NCI-H2107 treated with DMSO at 0.1 percent for 48 hours (cell line): ENCODE data around the gene SNX3.
"Not testable (repeated sequence)": the region's sequence is repeated elsewhere in the genome, so short reads cannot be mapped to it uniquely, and the experiment has no call there.

Experiments used
- DNase-seq: peaks from one replicate; lab custom pipeline; 2025; ENCODE audit not compliant: unreplicated experiment; lab: John Stamatoyannopoulos, UW

SNX3 gene

DNA sequence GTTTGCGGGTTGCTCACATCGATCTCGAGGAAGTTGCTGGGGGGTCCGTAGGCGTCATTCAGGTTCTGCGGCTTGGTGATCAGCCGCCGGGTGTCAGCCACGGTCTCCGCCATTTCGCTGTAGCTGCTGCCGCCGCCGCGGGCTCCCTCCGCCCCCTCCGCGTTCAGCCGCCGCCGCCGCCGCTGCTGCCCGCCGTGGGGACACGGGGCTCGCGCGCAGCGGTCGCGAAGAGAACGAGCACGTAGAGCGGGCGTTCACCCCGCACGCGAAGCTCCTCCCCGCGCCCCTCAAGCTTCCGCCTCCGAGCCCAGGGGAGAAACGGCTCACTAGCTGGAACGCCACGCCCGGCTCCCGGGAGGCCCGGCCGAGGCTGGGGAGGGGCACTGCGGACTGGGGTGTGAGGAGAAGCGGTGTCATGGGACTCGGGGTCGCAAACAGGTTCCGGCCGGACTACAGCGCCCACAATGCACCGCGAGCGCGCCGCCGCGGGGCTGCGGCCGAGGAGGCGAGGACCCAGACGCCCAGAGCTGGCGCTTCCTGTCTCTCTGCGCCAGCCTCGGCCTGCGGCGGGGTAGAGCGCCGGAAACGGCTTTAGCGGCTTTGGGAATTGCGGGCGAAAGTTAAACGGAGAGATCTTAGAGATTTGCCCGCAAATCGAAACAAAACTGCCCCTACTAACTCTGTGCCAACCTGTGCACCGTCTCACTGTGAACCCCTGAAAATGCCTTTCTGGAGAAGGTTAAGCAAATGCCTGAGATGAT, at the start of gene SNX3:
Gene SNX3, minus strand, starts transcription at position 232 of the 761 bp plus-strand sequence. Its CDS starts 119 bp downstream, at position 113.
- peak; percentile 80 for DNase-seq

GRCh38 chr6:108309844-108310243, 49.0 kb upstream of the SNX3 start:
- no peak for DNase-seq

- not testable (repeated sequence) for DNase-seq
Measured at GRCh38 chr6:108308641-108309040, 47.8 kb upstream of the SNX3 start.

DNA sequence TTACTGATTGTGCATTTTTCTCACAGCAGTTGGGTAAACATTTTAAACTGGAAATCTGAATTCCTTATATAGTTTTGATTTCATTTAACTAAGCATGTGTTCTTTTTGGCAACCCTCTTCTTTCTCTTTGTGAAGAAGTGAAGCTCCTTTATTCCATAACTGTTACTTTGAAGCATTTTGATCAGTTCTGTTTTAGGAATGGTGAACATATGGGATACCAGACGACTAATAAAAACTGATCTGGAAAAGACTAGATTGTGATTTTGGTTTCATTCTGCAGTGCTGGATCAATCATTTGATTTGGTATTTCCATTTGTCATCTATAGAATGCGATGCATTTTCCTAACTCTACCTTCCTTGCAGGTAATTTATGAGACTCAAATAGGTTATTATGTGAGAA, 43.8 kb upstream of the SNX3 start:
- no peak for DNase-seq

DNA sequence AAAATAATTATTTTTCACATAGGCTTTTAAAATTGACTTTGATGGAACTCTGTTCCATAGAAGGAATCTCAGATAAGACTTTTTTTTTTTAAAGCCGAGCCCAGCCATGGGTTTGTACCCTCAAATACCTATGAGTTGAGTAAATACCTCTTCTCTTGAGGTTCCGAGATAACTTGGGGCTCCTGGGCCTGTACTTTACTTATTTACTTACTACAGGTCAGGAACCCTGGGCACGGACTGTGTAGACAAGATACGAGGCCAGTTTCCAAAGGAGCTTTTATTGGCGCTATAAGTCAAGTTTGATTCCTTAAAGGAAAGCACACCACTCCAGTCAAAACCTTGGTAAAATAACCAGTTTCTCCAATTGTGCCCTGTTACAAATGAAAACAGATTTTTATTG, 41.5 kb upstream of the SNX3 start:
- DNase-seq = no peak

DNA sequence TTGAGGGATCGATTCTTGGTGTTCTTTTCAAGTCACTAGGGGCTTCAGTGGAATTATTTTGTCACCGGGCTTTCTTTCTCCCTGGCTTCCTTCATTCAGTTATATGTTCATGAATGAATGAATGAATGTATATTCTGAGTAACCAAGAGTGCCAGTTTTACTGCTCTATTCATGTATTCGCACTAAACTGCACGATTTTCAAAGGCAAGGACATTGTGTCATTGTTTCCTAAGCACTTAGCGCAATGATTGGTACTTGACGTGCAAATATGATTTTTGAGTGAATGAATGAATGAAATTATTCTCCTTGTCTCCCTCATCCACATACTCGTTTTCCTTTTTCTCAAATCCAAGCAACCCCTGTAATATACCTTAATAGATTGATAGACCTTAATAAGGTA, 34.8 kb upstream of the SNX3 start:
- no peak for DNase-seq

DNA sequence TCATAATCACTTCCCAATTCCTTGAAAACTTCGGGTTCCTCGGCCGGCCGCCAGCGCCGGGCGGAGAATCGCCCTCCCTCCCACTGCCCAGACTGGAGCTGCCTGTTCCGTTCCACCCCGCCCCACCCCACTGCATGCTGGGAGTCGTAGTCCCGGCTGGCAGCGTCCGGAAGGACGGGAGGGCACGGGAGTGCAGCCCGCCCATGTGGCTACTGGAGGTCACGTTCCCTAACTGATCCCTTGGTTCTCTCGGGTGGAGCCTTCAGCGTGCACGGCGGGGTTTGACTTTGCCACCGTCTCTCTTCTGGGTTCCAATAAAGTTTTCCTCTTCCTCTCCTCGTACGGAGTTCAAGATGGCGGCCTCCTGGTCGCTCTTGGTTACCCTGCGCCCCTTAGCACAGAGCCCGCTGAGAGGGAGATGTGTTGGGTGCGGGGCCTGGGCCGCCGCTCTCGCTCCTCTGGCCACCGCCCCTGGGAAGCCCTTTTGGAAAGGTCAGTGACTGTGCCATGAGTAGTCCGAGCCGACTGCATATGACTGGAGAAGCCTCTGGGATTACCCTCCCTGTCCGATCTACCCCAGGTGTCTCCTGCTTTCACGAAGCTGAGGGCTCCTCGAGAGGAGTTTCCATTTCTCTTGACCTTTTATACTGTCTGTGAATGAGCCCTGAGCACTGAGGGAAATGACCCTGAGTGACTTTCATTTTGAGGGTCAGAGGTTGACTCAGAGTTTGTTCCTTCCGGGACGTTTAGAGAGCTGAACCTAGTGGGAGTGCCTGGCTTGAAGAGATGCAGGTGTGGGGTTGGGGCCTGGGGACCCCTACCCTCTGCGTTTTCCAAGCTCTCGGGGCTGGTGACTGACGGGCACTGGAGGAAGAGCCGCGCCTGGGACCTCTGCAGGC, 34.1 kb upstream of the SNX3 start, which contains the start of gene AFG1L:
Gene AFG1L, plus strand, starts transcription at position 328 of the 899 bp plus-strand sequence. Its CDS starts 26 bp downstream, at position 354.
- DNase-seq = peak; percentile 81

DNA sequence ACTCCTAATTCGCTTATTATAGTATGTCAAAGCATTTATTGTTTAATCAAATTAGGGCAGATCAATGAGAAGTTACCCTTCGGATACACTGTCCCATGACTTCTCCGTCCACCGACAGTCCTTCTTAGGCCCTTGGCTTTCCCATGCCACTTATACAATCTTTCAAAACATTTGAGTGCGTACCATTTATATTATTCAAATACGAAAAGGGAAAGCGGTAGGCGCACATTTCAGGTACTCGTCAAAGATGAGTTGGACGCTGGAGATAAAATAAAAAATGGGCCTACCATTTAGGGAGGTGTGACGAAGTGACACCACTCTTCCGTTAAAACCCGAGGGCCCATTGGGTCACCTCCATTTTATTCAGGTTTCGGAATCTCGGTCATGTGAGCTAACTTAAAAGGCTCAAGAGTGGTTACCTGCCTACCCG, 33.5 kb upstream of the SNX3 start:
- no peak for DNase-seq

- DNase-seq = no peak
Measured at GRCh38 chr6:108293527-108294296, 32.9 kb upstream of the SNX3 start.

GRCh38 chr6:108292561-108292960, 31.7 kb upstream of the SNX3 start:
- DNase-seq = not testable (repeated sequence)

GRCh38 chr6:108291091-108291490, 30.3 kb upstream of the SNX3 start:
- no peak for DNase-seq

- no peak for DNase-seq
Measured at GRCh38 chr6:108288742-108289141, 27.9 kb upstream of the SNX3 start.

- DNase-seq = no peak
Measured at GRCh38 chr6:108287373-108287772, 26.5 kb upstream of the SNX3 start.

GRCh38 chr6:108286366-108286765, 25.5 kb upstream of the SNX3 start:
- no peak for DNase-seq

- no peak for DNase-seq
Measured at GRCh38 chr6:108285381-108285780, 24.5 kb upstream of the SNX3 start.

DNA sequence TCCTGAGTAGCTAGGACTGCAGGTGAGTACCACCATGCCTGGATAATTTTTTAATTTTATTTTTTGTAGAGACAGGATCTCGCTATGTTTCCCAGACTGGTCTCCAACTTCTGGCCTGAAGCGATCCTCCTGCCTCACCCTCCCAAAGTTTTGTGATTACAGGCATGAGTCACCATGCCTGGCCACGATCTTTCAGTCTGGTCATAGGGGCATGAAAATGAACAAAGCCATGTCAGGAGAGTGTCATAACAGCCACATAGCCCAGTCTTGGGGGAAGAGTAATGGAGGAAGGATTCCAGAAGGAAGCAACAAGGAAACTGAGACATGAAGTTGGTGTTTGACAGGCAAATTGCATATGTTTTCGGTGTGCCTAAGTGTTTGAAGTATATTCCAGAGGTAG, 17.0 kb upstream of the SNX3 start:
- DNase-seq = no peak

DNA sequence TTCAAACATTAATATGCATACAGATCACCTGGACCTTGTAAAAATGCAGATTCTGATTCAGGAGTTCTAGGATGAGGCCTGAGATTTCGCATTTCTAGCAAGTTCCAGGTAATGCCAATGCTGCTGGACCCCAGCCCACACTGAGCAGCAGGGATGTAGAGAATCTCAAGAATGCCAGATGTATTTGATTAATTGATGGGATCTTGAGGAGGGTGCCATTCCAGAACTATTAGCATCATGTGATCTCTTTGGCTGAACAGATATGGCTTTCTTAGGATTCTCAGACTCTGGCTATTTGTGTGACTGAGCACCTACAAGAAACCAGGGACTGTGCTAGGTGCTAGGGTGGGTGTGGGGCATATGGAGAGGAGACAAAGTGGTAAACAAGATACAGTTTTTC, 16.5 kb upstream of the SNX3 start:
- DNase-seq = no peak

- no peak for DNase-seq
Measured at GRCh38 chr6:108275976-108276375, 15.1 kb upstream of the SNX3 start.

DNA sequence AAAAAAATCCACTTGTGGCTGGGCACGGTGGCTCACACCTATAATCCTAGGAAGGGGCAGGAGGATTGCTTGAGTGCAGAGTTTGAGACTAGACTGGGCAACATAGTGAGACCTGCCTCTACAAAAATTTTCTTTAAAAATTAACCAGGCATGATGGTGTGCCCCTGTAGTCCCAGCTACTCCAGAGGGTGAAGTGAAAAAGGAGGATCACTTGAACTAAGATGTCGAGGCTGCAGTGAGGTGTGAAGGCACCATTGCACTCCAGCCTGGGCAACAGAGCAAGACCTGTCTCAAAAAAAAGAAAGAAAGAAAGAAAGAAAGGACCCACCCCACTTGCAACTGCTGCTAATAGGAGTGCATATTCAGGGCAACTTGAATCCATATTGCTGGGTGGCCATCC, 13.7 kb upstream of the SNX3 start:
- no peak for DNase-seq

DNA sequence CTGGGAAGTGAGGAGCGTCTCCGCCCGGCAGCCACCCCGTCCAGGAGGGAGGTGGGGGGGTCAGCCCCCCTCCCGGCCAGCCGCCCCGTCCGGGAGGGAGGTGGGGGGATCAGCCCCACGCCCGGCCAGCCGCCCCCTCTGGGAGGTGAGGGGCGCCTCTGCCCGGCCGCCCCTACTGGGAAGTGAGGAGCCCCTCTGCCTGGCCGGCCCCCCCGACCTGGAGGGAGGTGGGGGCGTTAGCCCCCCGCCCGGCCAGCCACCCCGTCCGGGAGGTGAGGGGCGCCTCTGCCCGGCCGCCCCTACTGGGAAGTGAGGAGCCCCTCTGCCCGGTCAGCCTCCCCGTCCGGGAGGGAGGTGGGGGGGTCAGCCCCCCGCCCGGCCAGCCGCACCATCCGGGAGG, 9.1 kb upstream of the SNX3 start:
- not testable (repeated sequence) for DNase-seq

DNA sequence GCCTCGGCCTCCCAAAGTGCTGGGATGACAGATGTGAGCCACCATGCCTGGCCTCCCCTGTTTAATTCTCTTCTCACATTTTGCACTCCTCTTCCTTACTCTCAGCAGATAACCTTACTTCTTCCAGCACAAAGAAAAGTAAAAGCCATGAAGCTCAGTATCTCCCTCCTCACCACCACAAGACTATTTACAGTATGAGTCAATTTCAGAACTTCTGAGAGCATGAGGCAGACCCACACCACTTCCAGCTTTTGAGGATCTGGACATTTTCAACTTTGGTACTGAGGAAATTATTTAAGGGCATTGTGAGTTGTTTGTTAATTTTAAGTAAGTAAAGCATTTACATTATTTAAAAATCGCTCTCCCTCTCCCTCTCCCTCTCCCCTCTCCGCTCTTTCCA, 8.0 kb upstream of the SNX3 start:
- DNase-seq = no peak
